ENCODE results near the gene SLC9A5. TPM values are rescaled to one million over a fixed set of nuclear protein-coding genes. Genes with fewer than 3 reads are reported as not detected.

The SLC9A5 gene
- total and polyA plus RNA-seq, 9 of the 15 experiments (the other 6 are each of a cell fraction or from before 2014, with no cell fraction given), result 0.06 to 3.1 (median 1.2) TPM

- no peak for TF ChIP-seq REST (IDR thresholded peaks at IDR 0.05; ENCODE audit: borderline replicate concordance)
- TF ChIP-seq REST (CRISPR knock-in tag; IDR thresholded peaks at IDR 0.05; ENCODE audit: low read depth), result no peak
- no peak for TF ChIP-seq ZNF75A (CRISPR knock-in tag; IDR thresholded peaks at IDR 0.05)
- TF ChIP-seq THRB (CRISPR knock-in tag; conservative IDR thresholded peaks at IDR 0.05), result 0 out of 2 replicates have a peak, but pooled peaks have one; percentile 68
- no peak for TF ChIP-seq ID3 (CRISPR knock-in tag; IDR thresholded peaks at IDR 0.05)
- no peak for TF ChIP-seq ID3 (tag; IDR thresholded peaks at IDR 0.05)
- no peak for TF ChIP-seq CTBP1 (IDR thresholded peaks at IDR 0.05; ENCODE audit: borderline replicate concordance)
- TF ChIP-seq SAFB2 (IDR thresholded peaks at IDR 0.05; ENCODE audit: borderline replicate concordance, low read depth, low read length, severe bottlenecking), result no peak
- no peak for TF ChIP-seq ZHX1 (conservative IDR thresholded peaks at IDR 0.05; ENCODE audit: low read length)
- TF ChIP-seq NKRF (IDR thresholded peaks at IDR 0.05; ENCODE audit: borderline replicate concordance), result 0 out of 2 replicates have a peak, but pooled peaks have one; percentile 23
- no peak for TF ChIP-seq NFYB (IDR thresholded peaks at IDR 0.05; ENCODE audit: extremely low read depth, insufficient read length)
These were observed 12.8 kb upstream of the SLC9A5 start (continued) for GRCh38 chr16:67235816-67236562.

Measured in K562 (cell line).